ENCODE data around the gene CAMKMT.

GRCh38 chr2:44570271-44570670 is 208.5 kb downstream of the CAMKMT start:
- no peak for TF ChIP-seq POLR2A (IDR thresholded peaks at IDR 0.05)
- TF ChIP-seq CTCF (IDR thresholded peaks at IDR 0.05) = no peak
- no peak for TF ChIP-seq POLR2AphosphoS5 (IDR thresholded peaks at IDR 0.05)
- no peak for TF ChIP-seq EP300 (IDR thresholded peaks at IDR 0.05)
